ENCODE measurements around the gene TCAIM.
"Not testable (repeated sequence)": the region's sequence is repeated elsewhere in the genome, so short reads cannot be mapped to it uniquely, and the experiment has no call there.

TCAIM gene

DNA sequence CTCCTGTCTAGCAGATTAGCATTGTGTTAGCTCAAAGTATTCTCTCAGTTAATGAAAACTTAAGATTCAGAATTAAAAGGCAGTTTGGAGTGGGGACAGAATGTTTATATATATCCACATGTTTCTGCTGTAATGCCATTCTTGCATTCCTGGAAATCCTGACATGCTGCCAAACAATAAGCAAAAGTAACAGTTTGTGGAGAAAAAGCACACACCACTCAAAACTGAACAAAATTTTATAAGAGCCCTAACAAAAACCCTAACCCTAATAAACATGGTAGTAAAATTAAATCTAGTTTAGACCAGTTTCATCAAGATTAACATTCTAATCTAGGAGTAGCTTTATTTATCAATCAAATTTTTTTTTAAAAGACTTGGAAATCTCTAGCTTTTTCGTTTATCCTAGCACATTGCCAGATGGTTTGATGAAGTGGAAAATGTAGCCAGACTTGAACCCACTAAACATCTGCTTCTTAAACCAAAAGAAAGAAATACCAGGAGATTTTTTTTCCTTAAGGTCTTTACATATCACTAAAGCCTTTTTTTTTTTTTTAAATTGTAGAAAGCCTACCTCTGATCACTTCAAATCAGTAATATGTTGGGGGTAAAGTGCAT lies 3.7 kb downstream of the TCAIM start:
- Histone ChIP-seq H3K27me3 (ENCODE audit: control insufficient read depth, insufficient read depth, low read length) (no peaks in the 10 kb centered on the region), H3K27ac (ENCODE audit: low read length) (no peak overlapping the region), H3K4me1 (ENCODE audit: control insufficient read depth, insufficient read depth, low read length) (peaks cover 2% of the 10 kb centered on the region; the same call in 1 of the 2 replicates), H3K9me3 (ENCODE audit: control insufficient read depth, insufficient read depth, low read length) (no peaks in the 10 kb centered on the region), H3K36me3 (ENCODE audit: control insufficient read depth, insufficient read depth, low read length) (no peaks in the 10 kb centered on the region), H3K4me3 (ENCODE audit: low read length) (no peak overlapping the region)
- no CpG with 5 or more reads among the region's 1 CpG for whole genome bisulfite sequencing (ENCODE audit: insufficient coverage, insufficient read length)
- DNase-seq (ENCODE audit: low read depth, low spot score), result no peak

DNA sequence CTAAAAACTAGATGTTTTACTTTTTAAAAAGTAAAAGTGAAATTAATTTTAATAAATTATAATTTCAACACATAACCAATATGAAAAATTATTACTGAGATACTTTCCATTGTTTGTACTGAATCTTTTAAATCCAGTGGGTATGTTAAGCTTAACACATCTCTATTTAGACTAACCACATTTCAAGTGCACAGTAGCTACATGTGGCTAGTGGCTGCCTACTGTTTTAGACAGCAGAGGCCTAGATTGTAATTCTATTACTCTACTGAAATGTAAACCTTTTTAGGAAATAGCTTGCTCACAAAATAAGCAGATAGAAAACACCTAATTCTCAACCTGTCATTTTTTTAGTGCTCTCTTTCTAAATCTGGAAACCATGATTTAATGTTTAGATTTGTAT lies 4.9 kb downstream of the TCAIM start:
- H3K27ac ChIP-seq (ENCODE audit: low read length), result no peak overlapping the region
- H3K4me1 ChIP-seq (ENCODE audit: control insufficient read depth, insufficient read depth, low read length), result no peaks in the 10 kb centered on the region
- H3K9me3 ChIP-seq (ENCODE audit: control insufficient read depth, insufficient read depth, low read length), result no peaks in the 10 kb centered on the region
- H3K27me3 ChIP-seq (ENCODE audit: control insufficient read depth, insufficient read depth, low read length), result no peaks in the 10 kb centered on the region
- H3K4me3 ChIP-seq (ENCODE audit: low read length), result no peak overlapping the region
- no peaks in the 10 kb centered on the region for H3K36me3 ChIP-seq (ENCODE audit: control insufficient read depth, insufficient read depth, low read length)
- DNase-seq (ENCODE audit: low read depth, low spot score), result no peak

DNA sequence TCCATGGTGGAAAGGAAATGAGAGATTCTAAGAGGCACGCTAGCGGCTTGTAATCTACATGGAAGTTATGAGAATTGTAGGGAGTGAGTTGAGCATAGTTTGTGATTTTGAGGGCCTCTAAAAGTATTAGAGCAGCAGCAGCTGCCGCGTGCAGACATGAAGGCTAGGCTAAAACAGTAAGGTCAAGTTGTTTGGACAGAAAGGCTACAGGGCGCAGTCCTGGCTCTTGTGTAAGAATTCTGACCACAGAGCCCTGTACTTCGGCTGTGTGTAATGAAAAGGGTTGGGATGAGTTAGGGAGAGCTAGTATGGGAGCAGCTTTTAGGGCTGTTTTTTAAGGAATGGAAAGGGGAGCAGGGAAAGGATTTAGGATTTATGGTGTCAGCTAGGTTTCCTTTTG lies 8.0 kb downstream of the TCAIM start:
- H3K9me3 ChIP-seq (ENCODE audit: control insufficient read depth, insufficient read depth, low read length); H3K36me3 ChIP-seq (ENCODE audit: control insufficient read depth, insufficient read depth, low read length); H3K4me3 ChIP-seq (ENCODE audit: low read length); DNase-seq (ENCODE audit: low read depth, low spot score); H3K27me3 ChIP-seq (ENCODE audit: control insufficient read depth, insufficient read depth, low read length); H3K27ac ChIP-seq (ENCODE audit: low read length); H3K4me1 ChIP-seq (ENCODE audit: control insufficient read depth, insufficient read depth, low read length): not testable (repeated sequence)
- no CpG with 5 or more reads among the region's 6 CpGs for WGBS (ENCODE audit: insufficient coverage, insufficient read length)

DNA sequence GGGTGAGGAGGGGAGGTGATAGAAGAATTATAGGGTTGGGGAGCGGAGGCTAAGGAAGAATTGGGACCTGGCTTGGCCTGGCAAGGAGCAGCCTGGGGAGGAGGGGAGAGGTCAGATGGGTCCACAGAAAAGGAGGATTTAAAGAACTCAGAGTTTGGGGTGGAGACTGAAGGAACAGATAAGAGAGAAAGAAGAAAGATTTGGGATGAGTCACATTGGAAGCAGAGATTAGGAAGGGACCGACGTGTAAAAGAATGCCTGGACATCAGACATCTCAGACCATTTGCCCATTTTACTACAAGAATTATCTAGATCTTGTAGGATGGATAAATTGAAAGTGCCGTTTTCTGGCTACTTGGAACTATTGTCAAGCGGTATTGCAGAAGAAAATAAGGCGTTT lies 10.4 kb downstream of the TCAIM start:
- H3K9me3 ChIP-seq (ENCODE audit: control insufficient read depth, insufficient read depth, low read length), result no peaks in the 10 kb centered on the region
- H3K27me3 ChIP-seq (ENCODE audit: control insufficient read depth, insufficient read depth, low read length), result no peaks in the 10 kb centered on the region
- H3K36me3 ChIP-seq (ENCODE audit: control insufficient read depth, insufficient read depth, low read length), result no peaks in the 10 kb centered on the region
- H3K27ac ChIP-seq (ENCODE audit: low read length), result no peak overlapping the region
- H3K4me1 ChIP-seq (ENCODE audit: control insufficient read depth, insufficient read depth, low read length), result no peaks in the 10 kb centered on the region
- DNase-seq (ENCODE audit: low read depth, low spot score), result no peak
- no peak overlapping the region for H3K4me3 ChIP-seq (ENCODE audit: low read length)
- 100% methylated on average over 3 of the region's 6 CpGs for WGBS (ENCODE audit: insufficient coverage, insufficient read length)

DNA sequence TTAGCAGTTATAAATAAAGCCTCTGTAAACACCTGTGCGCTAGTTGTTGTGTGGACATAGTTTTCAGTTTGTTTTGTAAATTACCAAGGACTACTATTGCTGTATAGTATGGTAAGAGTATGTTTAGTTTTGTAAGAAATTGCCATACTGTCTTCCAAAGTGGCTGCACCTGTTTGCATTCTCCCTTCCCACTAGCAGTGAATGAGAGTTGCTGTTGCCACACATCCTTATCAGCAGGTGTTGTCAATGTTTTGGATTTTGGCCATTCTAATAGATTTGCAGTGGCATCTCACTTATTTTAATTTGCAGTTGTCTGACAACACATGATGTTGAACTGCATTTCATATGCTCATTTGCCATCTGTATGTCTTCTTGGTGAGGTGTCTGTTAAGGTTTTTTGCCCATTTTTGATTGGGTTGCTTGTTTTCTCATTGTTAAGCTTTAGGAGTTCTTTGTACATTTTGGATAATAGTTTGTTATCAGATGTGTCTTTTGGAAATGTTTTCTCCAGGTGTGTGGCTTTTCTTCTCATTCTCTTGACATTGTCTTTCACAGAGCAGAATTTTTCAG lies 14.9 kb downstream of the TCAIM start:
- Histone ChIP-seq H3K27me3 (ENCODE audit: control insufficient read depth, insufficient read depth, low read length) (no peaks in the 10 kb centered on the region), H3K4me1 (ENCODE audit: control insufficient read depth, insufficient read depth, low read length) (0 out of 2 replicates have a peak, but pooled peaks cover 1% of the 10 kb centered on the region), H3K4me3 (ENCODE audit: low read length) (no peak overlapping the region), H3K36me3 (ENCODE audit: control insufficient read depth, insufficient read depth, low read length) (no peaks in the 10 kb centered on the region), H3K27ac (ENCODE audit: low read length) (no peak overlapping the region), H3K9me3 (ENCODE audit: control insufficient read depth, insufficient read depth, low read length) (no peaks in the 10 kb centered on the region)
- DNase-seq (ENCODE audit: low read depth, low spot score), result no peak
- no CpG with 5 or more reads among the region's 1 CpG for WGBS (ENCODE audit: insufficient coverage, insufficient read length)

DNA sequence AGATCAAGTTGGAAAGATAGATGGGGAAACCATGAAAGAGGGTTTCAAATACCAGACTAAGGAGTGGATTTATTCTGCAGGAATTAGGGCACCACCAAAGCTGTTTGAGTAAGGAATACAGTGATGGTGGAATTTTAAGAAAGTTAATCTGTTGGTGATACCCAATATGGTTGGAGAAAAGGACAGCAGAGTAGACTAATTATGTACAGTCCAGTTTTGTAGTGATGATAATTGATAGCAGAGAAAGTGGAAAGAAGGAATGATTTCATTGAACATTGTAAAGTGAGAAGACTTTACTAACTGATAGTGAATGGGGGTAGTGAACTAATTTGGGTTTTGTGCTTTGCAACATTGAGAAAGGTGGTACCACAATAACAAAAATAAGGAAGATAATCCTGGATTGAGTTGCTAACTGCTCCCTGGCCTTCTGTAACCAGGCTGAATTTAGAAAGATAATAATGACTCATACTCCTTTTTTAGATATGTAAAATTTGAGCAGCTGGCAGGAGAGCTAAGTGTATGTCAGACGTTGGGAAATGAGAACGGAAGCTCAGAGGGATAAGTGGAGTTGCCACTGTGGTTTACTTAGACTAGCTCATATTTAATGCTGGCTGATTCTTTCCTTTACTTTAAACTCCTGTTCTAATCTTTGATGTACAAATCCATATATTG lies 16.9 kb downstream of the TCAIM start:
- Histone ChIP-seq H3K9me3 (ENCODE audit: control insufficient read depth, insufficient read depth, low read length) (no peaks in the 10 kb centered on the region), H3K36me3 (ENCODE audit: control insufficient read depth, insufficient read depth, low read length) (no peaks in the 10 kb centered on the region), H3K27me3 (ENCODE audit: control insufficient read depth, insufficient read depth, low read length) (no peaks in the 10 kb centered on the region), H3K4me3 (ENCODE audit: low read length) (no peak overlapping the region), H3K27ac (ENCODE audit: low read length) (no peak overlapping the region), H3K4me1 (ENCODE audit: control insufficient read depth, insufficient read depth, low read length) (peaks cover 3% of the 10 kb centered on the region; the same call in 1 of the 2 replicates)
- no CpG with 5 or more reads among the region's 2 CpGs for WGBS (ENCODE audit: insufficient coverage, insufficient read length)
- no peak for DNase-seq (ENCODE audit: low read depth, low spot score)

DNA sequence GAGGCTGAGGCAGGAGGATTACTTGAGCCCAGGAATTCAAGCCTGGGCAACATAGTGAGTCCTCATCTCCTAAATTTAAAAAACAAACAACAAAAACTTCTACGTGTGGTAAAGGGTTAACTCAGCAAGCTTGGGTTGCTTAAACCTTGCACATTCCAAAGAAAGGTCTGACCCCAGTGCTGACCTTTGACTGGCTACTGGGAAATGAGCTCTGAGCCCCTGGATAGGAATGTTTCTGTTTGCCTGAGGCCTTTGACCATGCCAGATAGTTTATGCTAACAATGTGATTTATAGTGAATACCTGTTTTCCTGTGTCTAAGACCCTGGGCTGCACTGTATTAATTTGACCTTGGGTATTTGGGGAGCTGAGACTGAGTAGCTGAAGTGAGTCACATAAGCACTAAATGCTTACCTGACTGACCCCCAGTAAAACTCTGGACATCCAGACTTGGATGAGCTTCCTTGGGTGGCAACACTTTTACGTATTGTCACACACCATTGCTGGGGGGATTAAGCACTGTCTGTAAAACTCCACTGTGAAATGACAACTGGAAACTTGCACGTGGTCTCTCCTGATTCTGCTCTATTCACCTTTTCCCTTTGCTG lies 20.7 kb downstream of the TCAIM start:
- Histone ChIP-seq H3K4me3 (ENCODE audit: low read length) (no peak overlapping the region), H3K4me1 (ENCODE audit: control insufficient read depth, insufficient read depth, low read length) (peaks cover 3% of the 10 kb centered on the region; the same call in 1 of the 2 replicates), H3K36me3 (ENCODE audit: control insufficient read depth, insufficient read depth, low read length) (no peaks in the 10 kb centered on the region), H3K27me3 (ENCODE audit: control insufficient read depth, insufficient read depth, low read length) (no peaks in the 10 kb centered on the region), H3K9me3 (ENCODE audit: control insufficient read depth, insufficient read depth, low read length) (no peaks in the 10 kb centered on the region), H3K27ac (ENCODE audit: low read length) (no peak overlapping the region)
- no CpG with 5 or more reads among the region's 3 CpGs for WGBS (ENCODE audit: insufficient coverage, insufficient read length)
- DNase-seq (ENCODE audit: low read depth, low spot score), result no peak

DNA sequence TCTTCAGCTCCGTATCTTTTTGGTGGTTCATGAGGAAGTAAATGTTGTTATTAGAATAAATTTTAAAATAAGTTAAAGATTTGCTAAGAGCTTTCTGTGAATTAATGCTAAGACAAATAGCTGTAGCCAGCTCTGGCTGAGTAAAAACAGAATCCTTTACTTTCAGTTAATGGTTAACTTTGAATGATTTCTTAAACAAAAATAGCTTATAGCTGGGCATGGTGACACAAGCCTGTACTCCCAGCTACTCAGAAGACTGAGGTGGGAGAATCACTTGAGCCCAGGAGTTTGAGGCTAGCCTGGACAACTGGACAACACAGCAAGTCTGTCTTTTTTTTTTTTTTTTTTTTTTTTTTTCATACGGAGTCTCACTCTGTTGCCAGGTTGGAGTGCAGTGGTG lies 25.0 kb downstream of the TCAIM start:
- no peak for DNase-seq (ENCODE audit: low read depth, low spot score)
- H3K4me1 ChIP-seq (ENCODE audit: control insufficient read depth, insufficient read depth, low read length), result peaks cover 2% of the 10 kb centered on the region; the same call in 1 of the 2 replicates
- no peaks in the 10 kb centered on the region for H3K36me3 ChIP-seq (ENCODE audit: control insufficient read depth, insufficient read depth, low read length)
- no peaks in the 10 kb centered on the region for H3K9me3 ChIP-seq (ENCODE audit: control insufficient read depth, insufficient read depth, low read length)
- 100% methylated on average over 1 of the region's 2 CpGs for WGBS (ENCODE audit: insufficient coverage, insufficient read length)
- no peak overlapping the region for H3K4me3 ChIP-seq (ENCODE audit: low read length)
- no peaks in the 10 kb centered on the region for H3K27me3 ChIP-seq (ENCODE audit: control insufficient read depth, insufficient read depth, low read length)
- H3K27ac ChIP-seq (ENCODE audit: low read length), result no peak overlapping the region

DNA sequence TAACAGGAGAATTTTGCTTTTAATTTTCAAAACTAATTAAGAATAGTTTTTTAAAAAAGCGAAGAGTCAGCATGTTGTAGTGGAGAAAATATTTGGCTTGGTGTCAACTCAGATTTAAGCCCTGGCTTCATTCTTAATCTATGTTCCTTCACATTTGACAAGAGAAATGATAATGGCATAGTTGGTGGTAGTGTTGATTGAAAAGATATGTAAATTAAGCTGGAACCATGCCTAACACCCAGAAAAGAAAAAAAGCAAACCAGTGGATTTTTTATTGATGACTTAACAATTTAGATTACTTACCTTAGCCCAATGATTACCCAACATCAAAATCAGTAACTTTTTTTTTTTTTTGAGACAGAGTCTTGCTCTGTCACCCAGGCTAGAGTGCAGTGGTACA lies 27.4 kb downstream of the TCAIM start:
- WGBS (ENCODE audit: insufficient coverage, insufficient read length), result no CpG with 5 or more reads among the region's 1 CpG
- no peak overlapping the region for H3K27ac ChIP-seq (ENCODE audit: low read length)
- H3K4me1 ChIP-seq (ENCODE audit: control insufficient read depth, insufficient read depth, low read length), result no peaks in the 10 kb centered on the region
- H3K4me3 ChIP-seq (ENCODE audit: low read length), result no peak overlapping the region
- H3K9me3 ChIP-seq (ENCODE audit: control insufficient read depth, insufficient read depth, low read length), result no peaks in the 10 kb centered on the region
- no peaks in the 10 kb centered on the region for H3K27me3 ChIP-seq (ENCODE audit: control insufficient read depth, insufficient read depth, low read length)
- DNase-seq (ENCODE audit: low read depth, low spot score), result no peak
- H3K36me3 ChIP-seq (ENCODE audit: control insufficient read depth, insufficient read depth, low read length), result no peaks in the 10 kb centered on the region

DNA sequence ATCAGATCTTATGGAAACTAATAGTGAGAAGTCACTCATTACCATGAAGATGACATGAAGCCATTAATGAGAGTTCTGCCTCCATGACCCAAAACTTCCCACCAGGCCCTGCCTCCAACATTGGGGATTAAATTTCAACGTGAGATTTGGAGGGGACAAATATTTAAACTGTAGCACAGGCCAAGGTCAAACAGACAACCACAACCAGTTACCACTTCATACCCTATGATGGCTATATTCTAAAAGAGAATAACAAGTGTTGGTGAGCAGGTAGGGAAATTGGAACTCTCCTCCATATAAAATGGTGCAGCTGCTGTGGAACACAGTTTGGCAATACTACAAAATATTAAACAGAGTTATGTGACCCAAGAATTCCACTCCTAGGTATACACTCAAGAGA lies 36.9 kb downstream of the TCAIM start:
- Histone ChIP-seq H3K27me3 (ENCODE audit: control insufficient read depth, insufficient read depth, low read length) (no peaks in the 10 kb centered on the region), H3K27ac (ENCODE audit: low read length) (no peak overlapping the region), H3K4me3 (ENCODE audit: low read length) (no peak overlapping the region), H3K4me1 (ENCODE audit: control insufficient read depth, insufficient read depth, low read length) (no peaks in the 10 kb centered on the region), H3K36me3 (ENCODE audit: control insufficient read depth, insufficient read depth, low read length) (no peaks in the 10 kb centered on the region), H3K9me3 (ENCODE audit: control insufficient read depth, insufficient read depth, low read length) (no peaks in the 10 kb centered on the region)
- DNase-seq (ENCODE audit: low read depth, low spot score), result no peak
- WGBS (ENCODE audit: insufficient coverage, insufficient read length), result no CpG with 5 or more reads among the region's 1 CpG
